HCT116 (cell line): ENCODE results near the gene NLRP6. TPM values are rescaled to one million over a fixed set of nuclear protein-coding genes. Genes with fewer than 3 reads are reported as not detected.

Experiments
- ATAC-seq: fragments of 200-7000 bp; cut with Tn5 transposase; 2 replicates; pipeline ENCODE4 v1.9.1; 2020; ENCODE audit warnings: mild to moderate bottlenecking, moderate library complexity
- BruUV-seq: library from RNA; stranded (reverse); fragments of 400-500 nt; replicated peaks from 2 replicates; lab custom pipeline; 2021; lab: Mats Ljungman, UMichigan
- CTCF ChIA-PET: fragments of 300-600 bp; sonication (Branson Sonifier 250); formaldehyde crosslinking; loops from one replicate; lab custom pipeline; 2021; ENCODE audit warnings: antibody characterized with exemption; lab: Charles Lee
- POLR2A ChIA-PET: fragments of 300-600, 350-600 bp; sonication (Branson Sonifier 250); formaldehyde crosslinking; loops from one replicate; lab custom pipeline; 2021; ENCODE audit warnings: antibody characterized with exemption; lab: Charles Lee
- RAD21 ChIA-PET, 2 experiments: fragments of 300-600 bp; sonication (Branson Sonifier 250); formaldehyde crosslinking; loops; one replicate each; lab custom pipeline; 2023; ENCODE audit warnings: low total read pairs in 2 of 2; ENCODE audit not compliant: uncharacterized antibody in 2 of 2, unreplicated experiment in 2 of 2, low non-redundant PET in 1 of 2; lab: Charles Lee
- DNase-seq: peaks from one replicate; pipeline ENCODE4 v3.0.0-alpha.2; 2010; ENCODE audit warnings: low read depth, low spot score
- H2AFZ ChIP-seq: fragments of 200-600 bp; shearing (Covaris generic), sonication (generic); 2 replicates; pipeline ENCODE4 v1.6.1; 2017; ENCODE audit warnings: low read depth, mixed run types, mixed read lengths, antibody characterized with exemption, low read length; ENCODE audit not compliant: poor library complexity, severe bottlenecking
- H3K27ac ChIP-seq: 2 replicates; pipeline ENCODE4 v1.5.1; 2012; ENCODE audit warnings: low read depth, low read length
- H3K27me3 ChIP-seq: fragments of 200-600 bp; sonication (generic); 2 replicates; pipeline ENCODE4 v1.6.1; 2016; ENCODE audit warnings: mixed run types, low read length, mixed read lengths; ENCODE audit not compliant: insufficient read depth
- H3K36me3 ChIP-seq, 2 experiments: fragments of 200-500 bp in 1 of 2; fragments of 200-600 bp in 1 of 2; sonication (Bioruptor generic) in 1 of 2; sonication (generic) in 1 of 2; 2 replicates each; pipeline versions ENCODE4 v1.5.1 to v1.6.1; 2014 to 2016; ENCODE audit warnings: low read length in 2 of 2, inconsistent platforms in 1 of 2, mixed read lengths in 1 of 2, mixed run types in 1 of 2; ENCODE audit not compliant: insufficient read depth in 2 of 2, control insufficient read depth in 1 of 2
- H3K4me1 ChIP-seq, 2 experiments: fragments of 200-600 bp in 1 of 2; sonication (generic) in 1 of 2; 2 replicates each; pipeline versions ENCODE4 v1.5.1 to v1.6.1; 2012 to 2017; ENCODE audit warnings: low read length in 2 of 2, inconsistent platforms in 1 of 2, mild to moderate bottlenecking in 1 of 2, mixed read lengths in 1 of 2, mixed run types in 1 of 2, moderate library complexity in 1 of 2; ENCODE audit not compliant: insufficient read depth in 2 of 2, control insufficient read depth in 1 of 2
- H3K4me2 ChIP-seq: fragments of 200-600 bp; sonication (generic); 2 replicates; pipeline ENCODE4 v1.6.1; 2017; ENCODE audit warnings: mixed run types, low read length, mixed read lengths
- H3K4me3 ChIP-seq, 2 experiments: fragments of 200-600 bp in 1 of 2; sonication (generic) in 1 of 2; replicated peaks in 1 of 2; 2 replicates each; pipeline ENCODE4 v1.5.1; 2011 to 2016; ENCODE audit warnings: low read length in 2 of 2, control low read depth in 1 of 2, low read depth in 1 of 2, mild to moderate bottlenecking in 1 of 2, mixed read lengths in 1 of 2, mixed run types in 1 of 2
- H3K79me2 ChIP-seq: fragments of 200-600 bp; sonication (generic); 2 replicates; pipeline ENCODE4 v1.6.1; 2017; ENCODE audit warnings: mild to moderate bottlenecking, mixed run types, low read length, moderate library complexity, mixed read lengths; ENCODE audit not compliant: insufficient read depth
- H3K9ac ChIP-seq: fragments of 200-600 bp; sonication (generic); 2 replicates; pipeline ENCODE4 v1.6.1; 2016; ENCODE audit warnings: low read length, mixed read lengths
- H3K9me2 ChIP-seq: fragments of 200-600 bp; sonication (generic), shearing (Covaris generic); 2 replicates; pipeline ENCODE4 v1.6.1; 2017; ENCODE audit warnings: mixed run types, mild to moderate bottlenecking, moderate library complexity; ENCODE audit not compliant: insufficient read depth
- H3K9me3 ChIP-seq, 2 experiments: fragments of 200-500 bp in 1 of 2; fragments of 200-600 bp in 1 of 2; sonication (Bioruptor generic) in 1 of 2; sonication (generic) in 1 of 2; 2 replicates each; pipeline ENCODE4 v1.6.1; 2014 to 2017; ENCODE audit warnings: low read length in 2 of 2, mixed read lengths in 2 of 2, inconsistent platforms in 1 of 2, low read depth in 1 of 2, mild to moderate bottlenecking in 1 of 2, mixed run types in 1 of 2, moderate library complexity in 1 of 2; ENCODE audit not compliant: control insufficient read depth in 1 of 2, insufficient read depth in 1 of 2
- H4K20me1 ChIP-seq: fragments of 200-600 bp; sonication (generic), shearing (Covaris generic); 2 replicates; pipeline ENCODE4 v1.6.1; 2017; ENCODE audit warnings: mixed run types, mild to moderate bottlenecking, moderate library complexity; ENCODE audit not compliant: insufficient read depth
- CBX3 ChIP-seq: IDR thresholded peaks from 2 replicates; pipeline ENCODE4 v1.6.1; 2012; ENCODE audit warnings: low read depth
- CEBPB ChIP-seq: IDR thresholded peaks from 2 replicates; pipeline ENCODE4 v1.6.1; 2012; ENCODE audit warnings: low read depth
- EZH2phosphoT487 ChIP-seq: fragments of 200-600 bp; IDR thresholded peaks from 2 replicates; pipeline ENCODE4 v1.6.1; 2018; ENCODE audit warnings: antibody characterized with exemption, borderline replicate concordance
- FOSL1 ChIP-seq: IDR thresholded peaks from 2 replicates; pipeline ENCODE4 v1.6.1; 2012; ENCODE audit warnings: low read depth
- JUND ChIP-seq: IDR thresholded peaks from 2 replicates; pipeline ENCODE4 v1.6.1; 2012
- POLR2A ChIP-seq: IDR thresholded peaks from 2 replicates; pipeline ENCODE4 v1.7.0; 2011; ENCODE audit warnings: borderline replicate concordance; ENCODE audit not compliant: insufficient read depth, insufficient read length; ENCODE audit errors: extremely low read depth
- RAD21 ChIP-seq: IDR thresholded peaks from 2 replicates; pipeline ENCODE4 v1.6.1; 2012; ENCODE audit warnings: low read depth, mild to moderate bottlenecking
- SP1 ChIP-seq: IDR thresholded peaks from 2 replicates; pipeline ENCODE4 v1.6.1; 2012; ENCODE audit warnings: low read depth
- SRF ChIP-seq: IDR thresholded peaks from 2 replicates; pipeline ENCODE4 v1.6.1; 2012; ENCODE audit warnings: low read depth
- TCF7L2 ChIP-seq: IDR thresholded peaks from 2 replicates; pipeline ENCODE4 v1.7.0; 2011; ENCODE audit warnings: borderline replicate concordance, inconsistent platforms; ENCODE audit not compliant: insufficient read depth, insufficient read length; ENCODE audit errors: extremely low read depth
- YY1 ChIP-seq: IDR thresholded peaks from 2 replicates; pipeline ENCODE4 v1.6.1; 2011; ENCODE audit warnings: low read length, low read depth, moderate library complexity, mild to moderate bottlenecking; ENCODE audit not compliant: insufficient replicate concordance; ENCODE audit errors: extremely low read depth
- ZFX ChIP-seq: fragments of 450-650 bp; IDR thresholded peaks from 2 replicates; pipeline ENCODE4 v1.6.1; 2017
- ZNF274 ChIP-seq: fragments of 200-500 bp; sonication (Bioruptor generic); IDR thresholded peaks from 2 replicates; pipeline ENCODE4 v1.6.1; 2014; ENCODE audit warnings: mild to moderate bottlenecking, low read depth, low read length, inconsistent platforms
- intact Hi-C: fragments of 100-400 bp; cut with micrococcal nuclease; formaldehyde crosslinking; loops from 2 replicates; pipeline ENCODE4 v1.10.0; 2022
- total RNA-seq: library from RNA; stranded (reverse); gene quantifications from one replicate; pipeline ENCODE4 v1.2.1, GENCODE V29; 2021; ENCODE audit not compliant: unreplicated experiment
- TF ChIP-seq, protein P1 (sequence below): IDR thresholded peaks from 2 replicates; pipeline ENCODE4 v1.6.1; 2012
- TF ChIP-seq, protein P2 (sequence below), 3 experiments: fragments of 200-600 bp in 1 of 3; sonication (generic) in 1 of 3; IDR thresholded peaks in 2 of 3; conservative IDR thresholded peaks in 1 of 3; 2 replicates each; pipeline ENCODE4 v1.5.1; 2012 to 2017; ENCODE audit warnings: low read depth in 2 of 3, low read length in 2 of 3, antibody characterized with exemption in 1 of 3, borderline replicate concordance in 1 of 3, control low read depth in 1 of 3, mild to moderate bottlenecking in 1 of 3, mixed read lengths in 1 of 3, mixed run types in 1 of 3, moderate library complexity in 1 of 3; ENCODE audit not compliant: insufficient read depth in 1 of 3
- TF ChIP-seq, protein P3 (sequence below): IDR thresholded peaks from 2 replicates; pipeline ENCODE4 v1.6.1; 2012
- TF ChIP-seq, protein P4 (sequence below): IDR thresholded peaks from 2 replicates; pipeline ENCODE4 v1.6.1; 2011; ENCODE audit warnings: mild to moderate bottlenecking, low read length, moderate library complexity; ENCODE audit not compliant: insufficient replicate concordance; ENCODE audit errors: extremely low read depth

Gene NLRP6
- total RNA-seq, 1 experiment from 2014 or later: not detected

DNA sequence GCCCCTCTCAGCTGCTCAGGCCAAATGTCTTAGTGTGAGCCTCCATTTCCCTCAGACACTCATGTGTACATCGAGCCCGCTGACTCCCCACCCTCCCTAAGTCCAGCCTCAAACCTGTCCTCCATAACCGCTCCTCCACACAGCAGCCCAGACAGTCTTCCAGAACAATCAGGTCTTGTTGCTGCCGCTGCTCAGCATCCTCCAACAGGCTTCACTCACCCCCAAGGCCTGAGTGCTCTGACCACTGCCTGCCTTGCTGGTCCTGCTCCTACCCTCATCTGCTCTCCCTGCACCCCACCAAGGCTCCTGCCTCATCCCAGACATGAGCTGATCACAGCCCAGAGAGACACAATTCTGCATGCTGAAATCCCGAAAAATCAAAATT, 24.3 kb upstream of the NLRP6 start:
- Histone ChIP-seq H3K9me3 (no peaks in the 10 kb centered on the region), H3K4me1 (no peaks in the 10 kb centered on the region), H3K4me3 (no peak overlapping the region), H3K79me2 (no peaks in the 10 kb centered on the region), H3K36me3 (peaks cover 32 to 37% of the 10 kb centered on the region in 2 experiments), H2AFZ (no peak overlapping the region), H3K9ac (no peak overlapping the region), H4K20me1 (no peaks in the 10 kb centered on the region), H3K9me2 (no peaks in the 10 kb centered on the region), H3K27me3 (no peaks in the 10 kb centered on the region), H3K4me2 (no peak overlapping the region), H3K27ac (no peak overlapping the region)
- intact Hi-C loops: no loop called here
- ATAC-seq (no peak), DNase-seq (no peak)
- no TSS peak for BruUV-seq
- RAD21 ChIA-PET: no interaction called here
- TF ChIP-seq, protein P1, sequence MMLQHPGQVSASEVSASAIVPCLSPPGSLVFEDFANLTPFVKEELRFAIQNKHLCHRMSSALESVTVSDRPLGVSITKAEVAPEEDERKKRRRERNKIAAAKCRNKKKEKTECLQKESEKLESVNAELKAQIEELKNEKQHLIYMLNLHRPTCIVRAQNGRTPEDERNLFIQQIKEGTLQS: no peak
- TF ChIP-seq, protein P2, sequence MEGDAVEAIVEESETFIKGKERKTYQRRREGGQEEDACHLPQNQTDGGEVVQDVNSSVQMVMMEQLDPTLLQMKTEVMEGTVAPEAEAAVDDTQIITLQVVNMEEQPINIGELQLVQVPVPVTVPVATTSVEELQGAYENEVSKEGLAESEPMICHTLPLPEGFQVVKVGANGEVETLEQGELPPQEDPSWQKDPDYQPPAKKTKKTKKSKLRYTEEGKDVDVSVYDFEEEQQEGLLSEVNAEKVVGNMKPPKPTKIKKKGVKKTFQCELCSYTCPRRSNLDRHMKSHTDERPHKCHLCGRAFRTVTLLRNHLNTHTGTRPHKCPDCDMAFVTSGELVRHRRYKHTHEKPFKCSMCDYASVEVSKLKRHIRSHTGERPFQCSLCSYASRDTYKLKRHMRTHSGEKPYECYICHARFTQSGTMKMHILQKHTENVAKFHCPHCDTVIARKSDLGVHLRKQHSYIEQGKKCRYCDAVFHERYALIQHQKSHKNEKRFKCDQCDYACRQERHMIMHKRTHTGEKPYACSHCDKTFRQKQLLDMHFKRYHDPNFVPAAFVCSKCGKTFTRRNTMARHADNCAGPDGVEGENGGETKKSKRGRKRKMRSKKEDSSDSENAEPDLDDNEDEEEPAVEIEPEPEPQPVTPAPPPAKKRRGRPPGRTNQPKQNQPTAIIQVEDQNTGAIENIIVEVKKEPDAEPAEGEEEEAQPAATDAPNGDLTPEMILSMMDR (IDR thresholded peaks at IDR 0.05 in 2 of 3, conservative IDR thresholded peaks at IDR 0.05 in 1 of 3; ENCODE audit: borderline replicate concordance in 1 of 3, insufficient read depth in 1 of 3, low read depth in 2 of 3, low read length in 2 of 3): no peak
- TF ChIP-seq, protein P3, sequence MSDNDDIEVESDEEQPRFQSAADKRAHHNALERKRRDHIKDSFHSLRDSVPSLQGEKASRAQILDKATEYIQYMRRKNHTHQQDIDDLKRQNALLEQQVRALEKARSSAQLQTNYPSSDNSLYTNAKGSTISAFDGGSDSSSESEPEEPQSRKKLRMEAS: no peak
- TF ChIP-seq FOSL1 (no peak), EZH2phosphoT487 (no peak), ZFX (no peak), RAD21 (no peak), YY1 (no peak), JUND (no peak), SP1 (no peak), ZNF274 (no peak), SRF (no peak), TCF7L2 (no peak), CEBPB (no peak), POLR2A (no peak), CBX3 (no peak)
- TF ChIP-seq, protein P4, sequence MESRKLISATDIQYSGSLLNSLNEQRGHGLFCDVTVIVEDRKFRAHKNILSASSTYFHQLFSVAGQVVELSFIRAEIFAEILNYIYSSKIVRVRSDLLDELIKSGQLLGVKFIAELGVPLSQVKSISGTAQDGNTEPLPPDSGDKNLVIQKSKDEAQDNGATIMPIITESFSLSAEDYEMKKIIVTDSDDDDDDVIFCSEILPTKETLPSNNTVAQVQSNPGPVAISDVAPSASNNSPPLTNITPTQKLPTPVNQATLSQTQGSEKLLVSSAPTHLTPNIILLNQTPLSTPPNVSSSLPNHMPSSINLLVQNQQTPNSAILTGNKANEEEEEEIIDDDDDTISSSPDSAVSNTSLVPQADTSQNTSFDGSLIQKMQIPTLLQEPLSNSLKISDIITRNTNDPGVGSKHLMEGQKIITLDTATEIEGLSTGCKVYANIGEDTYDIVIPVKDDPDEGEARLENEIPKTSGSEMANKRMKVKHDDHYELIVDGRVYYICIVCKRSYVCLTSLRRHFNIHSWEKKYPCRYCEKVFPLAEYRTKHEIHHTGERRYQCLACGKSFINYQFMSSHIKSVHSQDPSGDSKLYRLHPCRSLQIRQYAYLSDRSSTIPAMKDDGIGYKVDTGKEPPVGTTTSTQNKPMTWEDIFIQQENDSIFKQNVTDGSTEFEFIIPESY: no peak
- CTCF ChIA-PET: no interaction called here
- POLR2A ChIA-PET: no interaction called here
